RKO (cell line): Measurements from ENCODE around the gene ABHD16B.
"Not testable (repeated sequence)": the region's sequence is repeated elsewhere in the genome, so short reads cannot be mapped to it uniquely, and the experiment has no call there.

Experiments used
- DNase-seq: peaks from one replicate; pipeline ENCODE4 v3.0.0-alpha.2; 2016; ENCODE audit warnings: low spot score

The ABHD16B gene

DNA sequence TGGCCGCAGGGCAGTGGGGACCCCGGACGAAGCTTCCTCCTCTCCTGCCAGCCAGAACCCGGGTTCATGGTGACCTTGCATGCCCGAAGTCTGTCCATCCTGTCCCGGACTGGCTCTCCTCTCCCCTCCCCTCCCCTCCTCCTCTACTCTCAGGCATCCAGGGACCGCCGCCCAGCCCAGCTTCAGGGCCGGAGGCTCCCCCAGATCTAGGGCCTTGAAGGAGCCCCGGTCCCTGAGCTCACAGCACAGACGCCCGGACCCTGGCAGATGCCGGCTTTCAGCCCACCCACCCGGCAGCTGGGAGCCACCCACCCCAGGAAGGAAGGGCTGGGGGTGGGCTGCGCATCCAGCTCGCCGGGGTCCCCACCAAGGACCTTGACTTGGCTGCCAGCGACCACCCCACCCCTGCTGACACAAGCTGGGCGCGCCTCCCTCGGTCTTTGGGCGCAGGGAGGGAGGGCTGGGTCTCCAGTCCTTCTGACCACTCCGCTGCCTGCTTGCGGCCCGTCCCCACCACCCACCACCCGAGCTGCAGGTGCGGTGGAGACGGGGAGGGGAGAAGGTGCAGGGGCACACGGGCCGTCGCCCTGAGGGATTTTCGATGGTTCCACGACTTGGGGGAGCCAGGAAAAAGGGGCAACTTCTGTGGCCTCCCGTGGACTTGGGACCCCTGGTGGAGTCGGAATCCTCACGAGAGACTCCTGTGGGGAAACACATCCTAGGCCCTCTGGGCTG is 5.8 kb upstream of the ABHD16B start:
- no peak for DNase-seq

DNA sequence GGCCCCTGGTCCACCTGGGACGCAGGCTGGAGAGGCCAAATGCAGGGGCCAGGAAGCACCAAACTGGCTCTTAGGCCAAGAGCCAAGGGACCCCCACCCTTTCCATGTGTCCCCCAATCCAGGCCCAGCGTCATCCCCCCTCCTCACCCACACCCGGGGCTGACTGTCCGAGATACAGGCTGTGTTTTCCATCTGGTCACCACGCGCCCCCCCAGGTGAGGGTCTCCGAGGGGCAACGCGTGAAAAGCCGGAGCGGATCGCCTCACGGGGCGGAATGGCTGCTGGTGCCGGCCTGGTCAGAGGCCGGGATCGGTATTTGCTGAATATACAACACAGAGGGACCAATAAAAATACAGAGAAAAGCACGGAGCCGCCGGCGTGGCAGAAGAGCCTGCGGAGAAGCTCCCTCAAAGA is 5.2 kb upstream of the ABHD16B start:
- no peak for DNase-seq

DNA sequence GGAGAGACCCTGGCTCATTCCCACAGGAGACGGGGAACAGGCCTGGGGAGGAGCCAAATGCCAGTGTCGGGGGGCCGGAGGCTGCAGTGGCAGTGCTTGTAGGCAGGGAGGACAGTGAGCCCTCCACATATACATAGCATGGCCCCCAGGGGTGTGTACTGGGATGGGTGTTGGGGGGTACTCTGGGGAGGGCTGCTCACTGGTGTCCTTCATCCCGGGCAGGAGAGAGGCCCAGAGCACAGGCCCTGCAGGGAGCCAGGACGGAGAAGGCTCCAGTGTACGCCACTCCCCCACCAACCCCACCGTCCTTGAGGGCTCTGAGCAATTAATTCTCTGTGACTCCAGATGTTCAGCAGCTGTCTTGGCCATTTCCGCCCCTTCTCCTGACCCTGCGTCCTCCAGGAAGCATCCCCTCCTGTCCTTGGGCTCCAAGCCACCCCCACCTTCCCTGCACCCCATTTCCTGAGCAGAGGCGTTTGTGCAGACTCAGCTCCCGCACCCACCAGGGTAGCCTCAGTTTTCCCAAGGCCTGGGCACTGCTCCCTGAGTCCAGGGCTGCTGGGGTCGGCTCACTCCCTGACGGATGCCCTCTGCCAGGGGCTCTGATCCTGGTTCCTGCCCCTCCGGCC is 3.4 kb upstream of the ABHD16B start:
- DNase-seq = no peak

DNA sequence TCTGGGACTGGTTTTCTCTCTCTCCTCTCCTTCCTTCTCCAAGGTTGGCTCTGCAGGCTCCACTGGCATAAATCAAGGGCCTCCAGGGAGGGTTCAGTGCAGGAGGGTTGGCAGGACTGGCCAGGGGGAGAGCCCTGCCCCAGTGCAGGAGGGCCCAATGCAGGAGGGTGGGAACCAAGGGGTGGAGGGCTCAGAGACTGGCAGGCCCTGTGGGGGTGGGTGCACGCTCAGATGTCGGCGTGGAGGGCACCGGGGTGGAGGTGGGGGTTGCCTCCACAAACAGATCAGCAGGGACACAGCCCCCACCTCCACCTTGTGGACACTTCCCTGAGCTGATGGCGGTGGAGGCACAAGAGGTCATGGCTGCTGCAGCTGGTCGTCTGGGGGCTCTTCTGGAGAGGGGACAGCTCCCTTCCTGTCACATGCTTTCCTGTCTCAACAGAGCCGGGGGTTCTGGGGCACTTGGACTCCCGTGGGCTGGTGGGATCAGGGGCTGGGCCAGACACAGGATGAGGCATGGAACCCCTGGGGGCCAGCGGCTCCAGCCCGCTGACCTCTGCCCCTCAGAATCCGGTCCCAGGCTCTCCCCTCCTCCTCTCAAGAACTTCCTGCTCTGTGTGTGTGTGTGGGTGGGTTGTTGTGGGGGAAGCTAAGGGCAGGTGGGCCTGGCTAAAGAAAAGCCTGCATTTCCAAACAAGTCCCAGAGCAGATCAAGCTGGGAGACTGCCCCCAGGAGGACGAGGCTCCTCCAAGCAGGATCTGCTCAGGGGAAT is 2.7 kb upstream of the ABHD16B start:
- DNase-seq = peak; percentile 44

DNA sequence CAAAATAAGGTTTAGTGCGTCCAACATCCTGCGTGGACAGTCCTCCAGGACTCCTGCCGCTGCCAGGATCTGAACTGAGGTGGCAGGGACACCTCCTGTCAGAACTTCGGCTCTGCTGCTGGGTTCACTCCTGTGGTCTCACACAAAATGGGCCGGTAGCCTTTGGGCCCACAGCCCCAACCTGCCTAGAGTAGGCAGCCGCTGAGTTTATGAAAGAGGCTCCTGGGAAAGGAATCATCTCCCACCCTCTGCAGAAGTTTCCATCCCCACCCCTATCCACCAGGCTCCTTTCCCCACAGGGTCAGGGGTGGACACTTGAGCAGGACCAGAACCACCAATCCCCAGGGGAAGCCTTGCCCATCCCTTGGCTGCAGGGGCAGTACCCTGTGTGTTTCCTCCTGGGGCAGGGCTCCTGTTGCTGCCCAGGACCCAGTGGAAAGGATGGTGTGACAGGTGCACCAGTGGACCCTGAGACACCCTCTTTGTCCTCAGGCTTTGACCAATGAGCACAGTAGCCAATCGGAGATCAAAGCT is 2.1 kb upstream of the ABHD16B start:
- DNase-seq = no peak

DNA sequence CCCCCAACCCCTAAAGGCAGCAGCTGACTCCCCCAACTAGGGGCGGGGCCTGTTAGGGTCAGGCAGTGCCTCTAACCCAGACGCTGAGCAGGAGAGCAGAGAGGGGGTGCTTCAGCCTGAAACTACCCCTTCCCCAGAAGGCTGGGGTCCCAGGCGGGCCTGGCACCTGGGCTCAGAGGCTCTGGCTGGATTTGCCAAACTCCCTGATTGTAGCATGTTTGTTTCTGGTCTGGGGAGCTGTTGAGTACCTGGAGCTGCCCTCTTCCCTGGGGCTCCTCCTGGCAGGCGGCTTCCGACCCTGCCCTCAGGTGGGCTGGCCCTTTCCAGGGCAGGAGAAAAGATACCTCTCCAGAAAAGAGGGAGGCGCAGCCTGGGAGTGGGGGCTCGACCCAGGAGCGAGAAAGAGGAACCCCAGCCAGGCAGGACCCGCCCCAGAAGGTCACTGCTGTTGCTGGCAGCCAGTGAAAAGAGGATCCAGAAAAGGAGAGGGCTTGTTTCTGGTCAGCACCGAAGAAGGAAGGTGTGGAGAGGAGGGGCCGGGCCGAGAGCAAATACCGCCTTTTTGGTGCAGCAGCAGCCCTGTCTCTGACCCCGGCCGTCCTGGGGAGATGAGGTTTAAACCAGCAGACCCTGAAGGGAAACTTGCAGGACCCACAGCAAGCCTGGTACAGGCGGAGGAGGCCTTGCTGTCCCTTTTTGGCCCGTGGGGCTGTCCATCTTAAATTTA is 810 bp upstream of the ABHD16B start:
- DNase-seq = no peak

DNA sequence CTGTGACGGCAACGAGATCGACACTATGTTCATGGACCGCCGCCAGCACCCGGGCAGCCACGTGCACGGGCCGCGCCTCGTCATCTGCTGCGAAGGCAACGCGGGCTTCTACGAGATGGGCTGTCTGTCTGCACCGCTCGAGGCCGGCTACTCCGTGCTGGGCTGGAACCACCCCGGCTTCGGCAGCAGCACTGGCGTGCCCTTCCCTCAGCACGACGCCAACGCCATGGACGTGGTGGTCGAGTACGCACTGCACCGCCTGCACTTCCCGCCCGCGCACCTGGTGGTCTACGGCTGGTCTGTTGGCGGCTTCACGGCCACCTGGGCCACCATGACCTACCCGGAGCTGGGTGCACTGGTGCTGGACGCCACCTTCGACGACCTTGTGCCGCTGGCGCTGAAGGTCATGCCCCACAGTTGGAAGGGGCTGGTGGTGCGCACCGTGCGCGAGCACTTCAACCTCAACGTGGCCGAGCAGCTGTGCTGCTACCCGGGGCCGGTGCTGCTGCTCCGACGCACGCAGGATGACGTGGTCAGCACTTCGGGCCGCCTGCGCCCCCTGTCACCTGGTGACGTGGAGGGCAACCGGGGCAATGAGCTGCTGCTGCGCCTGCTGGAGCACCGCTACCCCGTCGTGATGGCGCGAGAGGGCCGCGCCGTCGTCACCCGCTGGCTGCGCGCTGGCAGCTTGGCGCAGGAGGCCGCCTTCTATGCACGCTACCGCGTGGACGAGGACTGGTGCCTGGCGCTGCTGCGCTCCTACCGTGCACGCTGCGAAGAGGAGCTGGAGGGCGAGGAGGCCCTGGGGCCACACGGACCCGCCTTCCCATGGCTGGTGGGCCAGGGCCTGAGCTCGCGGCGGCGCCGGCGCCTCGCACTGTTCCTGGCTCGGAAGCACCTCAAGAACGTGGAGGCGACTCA is 943 bp downstream of the ABHD16B start:
- no peak for DNase-seq

DNA sequence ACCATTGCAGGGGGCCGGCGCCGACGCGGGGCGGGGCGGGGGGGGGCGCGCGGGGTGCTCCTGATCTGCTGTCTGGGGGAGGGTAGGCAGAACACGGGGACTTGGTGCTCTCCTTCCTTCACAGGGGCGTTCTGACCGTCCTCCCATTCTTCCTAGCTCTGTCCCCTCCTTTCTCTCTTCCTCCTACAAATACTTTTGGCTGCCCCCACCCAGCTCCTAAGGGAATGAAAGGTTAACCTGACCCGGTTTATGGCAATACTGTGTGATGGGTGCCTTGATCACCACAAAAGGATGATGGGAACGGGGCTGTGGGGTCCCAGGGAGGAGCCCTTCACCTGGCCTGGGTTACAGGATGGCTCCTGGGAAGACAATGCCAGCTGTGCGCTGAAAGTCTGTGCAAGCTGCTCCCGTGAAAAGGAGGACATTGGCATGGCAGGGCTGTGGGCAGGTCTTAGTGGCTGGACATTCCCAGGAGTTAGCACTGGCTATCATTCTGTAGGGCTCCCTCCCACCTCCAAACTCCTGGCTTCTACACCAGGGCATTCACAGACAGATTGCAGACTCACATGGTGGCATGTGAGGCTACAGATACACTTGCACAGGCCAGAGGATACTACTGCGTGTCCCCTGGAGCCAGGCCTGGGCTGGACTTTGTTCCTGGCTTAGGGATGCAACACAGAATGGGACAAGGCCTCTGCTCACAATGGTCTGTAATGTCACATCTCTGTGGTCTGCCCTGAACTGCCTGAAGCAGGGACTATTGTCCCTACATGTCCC is 1.9 kb downstream of the ABHD16B start:
- DNase-seq = no peak

DNA sequence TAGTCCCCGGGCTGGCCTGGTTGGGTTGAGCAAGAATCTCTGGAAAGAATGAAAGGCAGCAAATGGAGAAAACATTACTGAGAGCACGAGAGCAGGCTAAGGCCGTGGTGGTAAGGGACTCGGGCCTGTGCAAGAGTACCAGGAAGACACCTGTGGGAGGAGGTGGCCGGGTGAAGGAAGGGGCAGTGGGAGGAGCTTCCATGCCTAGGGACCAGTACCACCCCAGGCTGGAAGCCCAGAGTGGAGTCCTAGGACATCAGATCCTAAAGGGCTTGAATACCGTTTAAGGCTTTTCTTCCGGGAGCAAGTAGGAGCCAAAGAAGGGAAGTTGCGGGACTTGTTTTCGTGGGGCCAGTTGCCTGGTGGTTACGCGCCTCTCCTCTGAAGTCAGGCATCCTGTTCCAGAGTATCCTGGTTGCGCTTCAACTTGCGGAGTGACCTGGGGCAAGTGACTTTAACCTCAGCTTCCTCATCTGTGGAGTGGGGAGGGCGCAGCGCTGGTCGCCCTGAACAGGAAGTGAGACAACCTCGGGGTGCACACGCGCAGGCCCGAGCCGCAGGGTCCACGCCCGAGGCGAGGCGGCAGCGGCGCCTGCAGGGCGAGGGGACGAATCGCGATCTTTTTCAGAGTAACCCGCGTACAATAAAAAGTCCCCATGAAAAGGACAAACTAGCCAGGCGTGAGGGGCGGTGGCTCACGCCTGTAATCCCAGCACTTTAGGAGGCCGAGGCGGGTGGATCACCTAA is 2.7 kb downstream of the ABHD16B start:
- DNase-seq = peak; percentile 94

DNA sequence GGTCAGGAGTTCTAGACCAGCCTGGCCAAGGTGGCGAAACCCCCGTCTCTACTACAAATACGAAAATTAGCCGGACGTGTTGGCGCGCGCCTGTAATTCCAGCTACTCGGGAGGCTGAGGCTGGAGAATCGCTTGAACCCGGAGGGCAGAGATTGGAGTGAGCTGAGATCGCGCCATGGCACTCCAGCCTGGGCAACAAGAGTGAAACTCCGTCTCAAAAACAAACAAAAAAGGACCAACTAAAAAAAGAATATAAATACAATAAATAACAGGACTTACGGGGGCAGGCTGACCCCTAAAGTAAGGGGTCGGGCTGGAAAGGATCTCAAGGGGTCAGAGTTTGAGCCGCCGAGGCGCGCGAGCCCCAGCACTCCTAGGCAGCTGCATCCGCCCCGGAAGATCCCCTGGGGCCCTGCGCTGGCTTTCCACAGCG is 3.3 kb downstream of the ABHD16B start:
- no peak for DNase-seq

DNA sequence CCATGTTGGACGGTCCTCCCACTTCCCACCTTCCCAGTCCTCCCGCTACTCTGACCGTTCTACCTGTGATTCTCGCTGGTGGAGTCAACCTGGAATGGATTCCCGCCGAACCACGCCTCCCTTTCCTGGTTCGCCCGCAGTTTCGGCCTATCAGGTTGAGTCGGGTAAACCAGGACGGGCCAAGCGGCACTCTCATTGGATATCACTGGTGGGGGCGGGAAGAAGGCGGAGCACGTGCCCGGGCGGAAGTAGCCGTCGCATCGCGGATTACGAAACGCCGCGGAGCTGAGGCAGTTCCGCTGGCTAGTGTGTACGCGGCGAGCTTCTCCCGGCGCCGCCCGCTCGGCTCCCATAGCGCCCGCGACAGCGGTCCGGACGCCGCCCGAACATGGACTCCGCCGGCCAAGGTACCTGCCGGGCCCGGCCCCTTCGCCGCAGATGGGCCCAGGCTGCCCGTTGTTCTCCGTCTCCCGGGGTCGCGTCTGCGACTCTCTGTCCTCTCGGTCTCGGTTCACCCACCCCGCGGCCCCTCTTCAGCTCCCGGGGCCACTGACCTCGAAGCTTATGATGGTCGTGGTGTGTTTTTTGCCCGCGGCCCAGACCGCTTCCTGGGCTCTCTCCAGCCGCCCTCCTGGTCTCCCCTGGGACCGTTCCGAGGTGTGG is 3.8 kb downstream of the ABHD16B start, which contains the start of gene TPD52L2:
Gene TPD52L2 (plus strand): TSS at position 293 of the 663 bp plus-strand sequence. CDS start 96 bp downstream, at position 389.
- peak; percentile 100 for DNase-seq

DNA sequence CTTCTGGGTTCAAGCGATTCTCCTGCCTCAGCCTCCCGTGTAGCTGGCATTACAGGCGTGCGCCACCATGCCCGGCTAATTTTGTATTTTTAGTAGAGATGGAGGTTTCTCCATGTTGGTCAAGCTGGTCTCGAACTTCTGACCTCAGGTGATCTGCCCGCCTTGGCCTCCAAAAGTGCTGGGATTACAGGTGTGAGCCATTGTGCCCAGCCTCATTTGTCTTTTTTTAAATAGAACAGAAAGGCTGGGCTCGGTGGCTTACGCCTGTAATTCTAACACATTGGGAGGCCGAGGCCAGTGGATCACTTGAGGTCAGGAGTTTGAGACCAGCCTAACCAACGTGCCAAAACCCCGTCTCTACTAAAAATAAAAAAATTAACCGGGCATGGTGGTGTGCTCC is 5.7 kb downstream of the ABHD16B start:
- DNase-seq = not testable (repeated sequence)

DNA sequence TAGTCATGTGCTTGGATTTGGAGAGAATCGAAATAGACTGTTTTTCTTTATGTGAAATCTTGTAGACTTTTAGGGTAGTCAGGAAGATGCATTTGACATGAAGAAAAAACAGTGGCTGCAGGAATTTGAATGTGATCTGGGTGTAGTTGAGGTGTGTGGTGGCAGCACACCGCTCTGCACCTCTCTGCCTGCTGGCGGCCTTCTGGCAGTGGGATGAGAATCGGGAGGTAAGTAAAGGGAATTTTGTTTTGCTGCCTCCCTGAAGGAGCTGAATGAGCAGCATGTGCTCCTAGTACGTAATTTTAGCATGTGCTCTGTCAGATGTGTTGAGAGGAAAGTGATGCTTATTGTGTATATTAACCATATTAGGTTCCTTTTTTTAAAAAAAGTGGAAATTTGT is 7.0 kb downstream of the ABHD16B start:
- no peak for DNase-seq

DNA sequence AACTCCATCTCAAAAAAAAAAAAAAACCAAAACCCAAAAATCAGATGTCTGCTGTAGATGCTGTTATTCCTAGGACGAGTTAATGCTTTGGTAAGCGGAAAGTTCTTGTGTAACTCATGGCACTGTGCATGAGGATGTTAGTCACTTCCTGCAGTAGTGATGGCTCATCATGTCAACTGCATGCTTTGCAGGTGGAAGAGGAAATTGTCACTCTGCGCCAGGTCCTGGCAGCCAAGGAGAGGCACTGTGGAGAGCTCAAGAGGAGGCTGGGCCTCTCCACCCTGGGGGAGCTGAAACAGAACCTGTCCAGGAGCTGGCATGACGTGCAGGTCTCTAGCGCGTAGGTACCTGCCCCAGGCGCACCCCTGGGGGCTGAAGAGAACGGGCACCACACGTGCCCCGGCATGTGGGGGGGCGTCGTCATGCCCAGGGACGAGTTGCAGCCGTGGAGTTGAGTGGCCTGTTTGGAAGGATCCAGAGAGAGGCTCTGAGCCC is 12.2 kb downstream of the ABHD16B start:
- DNase-seq = peak; percentile 99

DNA sequence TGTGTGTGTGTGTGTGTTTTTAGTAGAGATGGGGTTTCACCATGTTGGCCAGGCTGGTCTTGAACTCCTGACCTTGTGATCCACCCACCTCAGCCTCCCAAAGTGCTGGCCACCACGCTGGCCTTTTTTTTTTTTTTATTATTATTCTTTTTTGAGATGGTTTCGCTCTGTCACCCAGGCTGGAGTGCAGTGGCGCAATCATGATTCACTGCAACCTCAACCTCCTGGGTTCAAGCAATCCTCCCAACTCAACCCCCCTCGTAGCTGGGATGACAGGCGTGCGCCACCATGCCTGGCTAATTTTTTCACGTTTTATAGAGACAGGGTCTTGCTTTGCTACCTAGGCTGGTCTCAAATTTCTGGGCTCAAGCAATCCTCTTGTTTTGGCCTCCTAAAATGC is 12.9 kb downstream of the ABHD16B start:
- DNase-seq = not testable (repeated sequence)

DNA sequence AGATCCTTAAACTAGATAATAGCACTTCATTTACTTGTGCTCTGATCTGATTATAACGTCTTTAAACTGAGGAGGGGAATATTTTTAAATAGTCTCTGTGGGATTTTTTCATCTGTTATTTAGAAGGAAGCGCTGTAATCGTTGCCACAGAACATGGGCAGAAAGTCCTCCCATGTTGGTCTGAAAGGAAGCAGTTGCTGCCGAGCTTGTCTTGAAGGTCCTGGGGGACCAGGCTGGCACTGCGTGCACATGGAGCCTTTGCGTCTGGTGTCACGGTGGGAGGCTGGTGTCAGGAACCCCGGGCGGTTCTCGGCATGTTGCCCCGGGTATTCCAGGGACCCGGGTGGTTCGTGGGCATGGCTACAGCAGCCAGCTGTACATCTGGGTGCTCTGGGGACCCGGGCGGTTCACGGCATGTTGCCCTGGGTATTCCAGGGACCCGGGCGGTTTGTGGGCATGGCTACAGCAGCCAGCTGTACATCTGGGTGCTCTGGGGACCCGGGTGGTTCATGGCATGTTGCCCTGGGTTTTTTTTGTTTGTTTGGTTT is 15.3 kb downstream of the ABHD16B start:
- no peak for DNase-seq

DNA sequence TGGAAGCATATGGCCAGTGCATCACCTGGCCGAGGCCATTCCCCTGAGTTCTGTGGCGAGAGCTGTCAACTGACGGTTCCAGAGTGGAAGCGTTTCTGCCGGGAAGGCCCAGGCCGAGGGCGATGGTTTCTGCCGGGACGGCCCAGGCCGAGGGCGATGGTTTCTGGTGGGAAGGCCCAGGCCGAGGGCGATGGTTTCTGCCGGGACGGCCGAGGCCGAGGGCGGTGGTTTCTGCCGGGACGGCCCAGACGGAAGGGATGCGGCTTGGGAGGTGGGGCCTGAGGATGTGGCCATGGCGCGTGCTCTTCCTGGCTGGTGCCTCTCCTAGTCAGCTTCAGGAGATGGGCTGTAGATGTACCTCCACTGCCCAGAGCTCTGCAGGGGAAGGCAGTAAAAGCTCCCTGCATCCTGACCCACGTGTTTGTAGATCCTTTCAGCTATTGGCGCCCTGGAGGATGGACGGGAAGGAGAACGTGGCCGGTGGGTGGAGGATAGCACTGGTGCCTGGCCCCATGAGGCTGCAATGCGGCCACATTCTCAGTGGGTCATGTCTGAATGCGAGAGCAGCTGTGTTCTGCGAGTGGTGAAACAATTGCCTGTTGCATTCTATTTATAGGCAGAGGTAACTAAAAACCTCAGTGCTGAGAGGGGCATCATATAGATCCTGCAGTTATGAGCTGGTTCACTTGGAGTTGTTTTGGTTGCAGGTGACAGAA is 16.6 kb downstream of the ABHD16B start:
- no peak for DNase-seq
